Liver (tissue), 9 donors: Measurements from ENCODE around the gene NOS1AP. TPM values are rescaled to one million over a fixed set of nuclear protein-coding genes. Genes with fewer than 3 reads are reported as not detected.

Experiments used
- DNase-seq: peaks from one replicate; pipeline ENCODE4 v3.0.0-alpha.2; 2017; ENCODE audit warnings: low spot score
- H3K27ac ChIP-seq, 2 donors: one replicate each; pipeline ENCODE4 v1.7.0; 2013; ENCODE audit warnings: inconsistent platforms in 2 of 2, low read length in 2 of 2, control low read depth in 1 of 2, low read depth in 1 of 2, mild to moderate bottlenecking in 1 of 2
- H3K27me3 ChIP-seq, 4 donors: one replicate each; pipeline versions ENCODE4 v1.6.1 to v1.7.0; 2013; ENCODE audit warnings: low read length in 3 of 4, inconsistent platforms in 1 of 4, mild to moderate bottlenecking in 1 of 4, moderate library complexity in 1 of 4; ENCODE audit not compliant: control insufficient read depth in 4 of 4, insufficient read depth in 4 of 4
- H3K36me3 ChIP-seq, 4 donors: one replicate each; pipeline versions ENCODE4 v1.6.1 to v1.7.0; 2013; ENCODE audit warnings: low read length in 3 of 4, mild to moderate bottlenecking in 3 of 4, low read depth in 1 of 4, moderate library complexity in 1 of 4; ENCODE audit not compliant: control insufficient read depth in 4 of 4, insufficient read depth in 3 of 4
- H3K4me1 ChIP-seq, 4 donors: one replicate each; pipeline versions ENCODE4 v1.6.1 to v1.7.0; 2013; ENCODE audit warnings: low read length in 3 of 4, mild to moderate bottlenecking in 3 of 4, moderate library complexity in 1 of 4; ENCODE audit not compliant: control insufficient read depth in 4 of 4, insufficient read depth in 4 of 4
- H3K4me3 ChIP-seq, 3 donors: one replicate each; pipeline versions ENCODE4 v1.6.1 to v1.7.0; 2013; ENCODE audit warnings: low read length in 3 of 3, control low read depth in 1 of 3, low read depth in 1 of 3, mild to moderate bottlenecking in 1 of 3
- H3K9ac ChIP-seq, 2 donors: one replicate each; pipeline ENCODE4 v1.7.0; 2013; ENCODE audit warnings: low read length in 2 of 2, mild to moderate bottlenecking in 2 of 2, moderate library complexity in 2 of 2, control low read depth in 1 of 2, low read depth in 1 of 2
- H3K9me3 ChIP-seq, 4 donors: one replicate each; pipeline versions ENCODE4 v1.6.1 to v1.7.0; 2013; ENCODE audit warnings: low read length in 3 of 4; ENCODE audit not compliant: control insufficient read depth in 4 of 4
- ATF3 ChIP-seq: IDR thresholded peaks from 2 replicates; pipeline ENCODE4 v1.6.1; 2016; ENCODE audit warnings: antibody characterized with exemption
- EGR1 ChIP-seq, 2 donors: IDR thresholded peaks; 2 replicates each; pipeline ENCODE4 v1.6.1; 2016 to 2018; ENCODE audit warnings: antibody characterized with exemption in 2 of 2, low read depth in 2 of 2
- FOXA2 ChIP-seq: IDR thresholded peaks from 2 replicates; pipeline ENCODE4 v1.6.1; 2016; ENCODE audit warnings: antibody characterized with exemption
- GABPA ChIP-seq, 2 donors: IDR thresholded peaks in 1 of 2; conservative IDR thresholded peaks in 1 of 2; 2 replicates each; pipeline ENCODE4 v1.6.1; 2016; ENCODE audit warnings: antibody characterized with exemption in 2 of 2, mild to moderate bottlenecking in 1 of 2, moderate library complexity in 1 of 2
- HNF4A ChIP-seq, 2 donors: conservative IDR thresholded peaks; 2 replicates each; pipeline ENCODE4 v1.6.1; 2016; ENCODE audit warnings: antibody characterized with exemption in 2 of 2, mild to moderate bottlenecking in 2 of 2
- JUND ChIP-seq, 2 donors: IDR thresholded peaks; 2 replicates each; pipeline ENCODE4 v1.6.1; 2016; ENCODE audit warnings: antibody characterized with exemption in 2 of 2
- NR2F2 ChIP-seq: IDR thresholded peaks from 2 replicates; pipeline ENCODE4 v1.6.1; 2016; ENCODE audit warnings: antibody characterized with exemption
- RAD21 ChIP-seq, 2 donors: IDR thresholded peaks; 2 replicates each; pipeline ENCODE4 v1.6.1; 2016; ENCODE audit warnings: antibody characterized with exemption in 2 of 2, mild to moderate bottlenecking in 2 of 2
- REST ChIP-seq: IDR thresholded peaks from 2 replicates; pipeline ENCODE4 v1.6.1; 2016; ENCODE audit warnings: antibody characterized with exemption, mild to moderate bottlenecking
- RXRA ChIP-seq, 2 donors: IDR thresholded peaks; 2 replicates each; pipeline ENCODE4 v1.6.1; 2017 to 2018; ENCODE audit warnings: antibody characterized with exemption in 2 of 2, mild to moderate bottlenecking in 1 of 2
- SP1 ChIP-seq: IDR thresholded peaks from 2 replicates; pipeline ENCODE4 v1.6.1; 2018; ENCODE audit warnings: antibody characterized with exemption, mild to moderate bottlenecking
- TAF1 ChIP-seq: conservative IDR thresholded peaks from 2 replicates; pipeline ENCODE4 v1.6.1; 2016; ENCODE audit warnings: antibody characterized with exemption, mild to moderate bottlenecking
- WGBS: extraction: QIAGEN DNeasy Blood & Tissue Kit; methylation state at CpG from one replicate; pipeline ENCODE4 v1.1.7; 2013; 5-methylcytosine and 5-hydroxymethylcytosine counted together
- polyA plus RNA-seq, 2 donors: library from polyadenylated mRNA; stranded (reverse) in 1 of 2; unstranded in 1 of 2; fragments of 200-250 nt in 1 of 2; fragments of >200 nt in 1 of 2; fragmentation: Nextera tagmentation in 1 of 2; extraction: Ambion mirVana in 1 of 2; gene quantifications; one replicate each; pipeline versions ENCODE4 v1.2.1 to v1.2.3, GENCODE V29; 2013 to 2015
- total RNA-seq, 2 donors: library from RNA; depleted of rRNA; stranded (reverse); fragments of >200 nt; gene quantifications; one replicate each; pipeline ENCODE4 v1.2.3, GENCODE V29; 2014
- TF ChIP-seq, protein P1 (sequence below): IDR thresholded peaks from 2 replicates; pipeline ENCODE4 v1.6.1; 2016; ENCODE audit warnings: antibody characterized with exemption
- TF ChIP-seq, protein P2 (sequence below): IDR thresholded peaks from 2 replicates; pipeline ENCODE4 v1.6.1; 2016; ENCODE audit warnings: antibody characterized with exemption
- donor health status: healthy.
- donor health status: healthy.
- donor health status: healthy.
- donor health status: healthy.
- donor health status: healthy.

Gene NOS1AP
- total and polyA plus RNA-seq, 4 donors: 1.4 to 13.0 (median 4.5) TPM

GRCh38 chr1:162222730-162223129, 153.2 kb downstream of the NOS1AP start:
- H3K9ac ChIP-seq: no peak overlapping the region
- 90% methylated on average over 2 of the region's 2 CpGs for WGBS
- no peaks in the 10 kb centered on the region for H3K9me3 ChIP-seq
- H3K36me3 ChIP-seq: no peaks in the 10 kb centered on the region
- H3K27me3 ChIP-seq: no peaks in the 10 kb centered on the region
- TF ChIP-seq ATF3 (no peak), JUND (IDR thresholded peaks at IDR 0.05) (no peak)
- H3K4me3 ChIP-seq: no peak overlapping the region
- DNase-seq: no peak
- peaks cover 0 to 14% (median under 1%) of the 10 kb centered on the region in 4 donors for H3K4me1 ChIP-seq
- H3K27ac ChIP-seq: no peak overlapping the region

DNA sequence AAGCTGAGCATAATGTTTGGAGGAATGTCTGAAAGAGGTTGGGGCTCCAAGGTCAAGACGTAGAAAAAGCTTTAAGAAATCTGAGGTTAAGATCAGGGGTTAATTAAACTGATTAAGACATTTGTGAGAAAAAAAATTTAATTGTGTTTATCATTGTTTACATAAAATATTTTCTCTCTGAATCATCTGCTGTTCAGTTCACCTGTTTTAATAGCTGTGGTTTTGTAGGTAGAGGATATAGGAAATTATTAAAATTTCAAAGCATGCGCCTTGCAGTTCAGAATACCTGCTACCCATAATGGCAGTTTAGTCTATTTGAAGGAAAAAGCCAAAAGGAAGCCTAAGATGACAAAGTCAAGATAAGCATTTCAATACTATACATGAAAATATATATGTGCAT, 154.0 kb downstream of the NOS1AP start:
- H3K9me3 ChIP-seq: no peaks in the 10 kb centered on the region

GRCh38 chr1:162224267-162224666, 154.8 kb downstream of the NOS1AP start:
- Histone ChIP-seq H3K4me1 (peaks cover 0 to 9% (median under 1%) of the 10 kb centered on the region in 4 donors), H3K9me3 (no peaks in the 10 kb centered on the region), H3K27ac (no peak overlapping the region), H3K9ac (no peak overlapping the region), H3K4me3 (no peak overlapping the region), H3K27me3 (no peaks in the 10 kb centered on the region), H3K36me3 (no peaks in the 10 kb centered on the region)
- TF ChIP-seq JUND (IDR thresholded peaks at IDR 0.05): no peak
- no peak for TF ChIP-seq SP1
- no peak for DNase-seq

More for the DNA sequence above, 154.0 kb downstream of the NOS1AP start:
- Histone ChIP-seq H3K27ac (no peak overlapping the region), H3K4me3 (no peak overlapping the region), H3K27me3 (no peaks in the 10 kb centered on the region), H3K4me1 (peaks cover 0 to 12% (median under 1%) of the 10 kb centered on the region in 4 donors), H3K9ac (no peak overlapping the region), H3K36me3 (no peaks in the 10 kb centered on the region)
- DNase-seq: no peak
- 92% methylated on average over 2 of the region's 2 CpGs for WGBS
- TF ChIP-seq TAF1 (no peak), REST (no peak)

- no peak overlapping the region for H3K27ac ChIP-seq
- 45% methylated on average over 5 of the region's 5 CpGs for WGBS
- no peak for TF ChIP-seq RAD21 (IDR thresholded peaks at IDR 0.05)
- TF ChIP-seq JUND (IDR thresholded peaks at IDR 0.05): no peak
- TF ChIP-seq ATF3: no peak
- TF ChIP-seq EGR1 (IDR thresholded peaks at IDR 0.05; ENCODE audit: low read depth in 2 of 2): no peak
- no peak for TF ChIP-seq NR2F2
- no peak for TF ChIP-seq FOXA2
- no peak for TF ChIP-seq HNF4A (conservative IDR thresholded peaks at IDR 0.05)
- TF ChIP-seq, protein P1, sequence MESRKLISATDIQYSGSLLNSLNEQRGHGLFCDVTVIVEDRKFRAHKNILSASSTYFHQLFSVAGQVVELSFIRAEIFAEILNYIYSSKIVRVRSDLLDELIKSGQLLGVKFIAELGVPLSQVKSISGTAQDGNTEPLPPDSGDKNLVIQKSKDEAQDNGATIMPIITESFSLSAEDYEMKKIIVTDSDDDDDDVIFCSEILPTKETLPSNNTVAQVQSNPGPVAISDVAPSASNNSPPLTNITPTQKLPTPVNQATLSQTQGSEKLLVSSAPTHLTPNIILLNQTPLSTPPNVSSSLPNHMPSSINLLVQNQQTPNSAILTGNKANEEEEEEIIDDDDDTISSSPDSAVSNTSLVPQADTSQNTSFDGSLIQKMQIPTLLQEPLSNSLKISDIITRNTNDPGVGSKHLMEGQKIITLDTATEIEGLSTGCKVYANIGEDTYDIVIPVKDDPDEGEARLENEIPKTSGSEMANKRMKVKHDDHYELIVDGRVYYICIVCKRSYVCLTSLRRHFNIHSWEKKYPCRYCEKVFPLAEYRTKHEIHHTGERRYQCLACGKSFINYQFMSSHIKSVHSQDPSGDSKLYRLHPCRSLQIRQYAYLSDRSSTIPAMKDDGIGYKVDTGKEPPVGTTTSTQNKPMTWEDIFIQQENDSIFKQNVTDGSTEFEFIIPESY: no peak
- no peak for TF ChIP-seq SP1
- TF ChIP-seq, protein P2, sequence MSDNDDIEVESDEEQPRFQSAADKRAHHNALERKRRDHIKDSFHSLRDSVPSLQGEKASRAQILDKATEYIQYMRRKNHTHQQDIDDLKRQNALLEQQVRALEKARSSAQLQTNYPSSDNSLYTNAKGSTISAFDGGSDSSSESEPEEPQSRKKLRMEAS: no peak
- TF ChIP-seq TAF1: no peak
- no peak for TF ChIP-seq RXRA (IDR thresholded peaks at IDR 0.05)
- TF ChIP-seq GABPA (IDR thresholded peaks at IDR 0.05 in 1 of 2, conservative IDR thresholded peaks at IDR 0.05 in 1 of 2): no peak
- peaks cover 10 to 42% (median 38%) of the 10 kb centered on the region in 4 donors for H3K4me1 ChIP-seq
- no peaks in the 10 kb centered on the region for H3K27me3 ChIP-seq
- no peaks in the 10 kb centered on the region for H3K36me3 ChIP-seq
- no peaks in the 10 kb centered on the region for H3K9me3 ChIP-seq
- no peak overlapping the region for H3K9ac ChIP-seq
- no peak overlapping the region for H3K4me3 ChIP-seq
- no peak for DNase-seq
Observed at GRCh38 chr1:162228586-162228985, 159.1 kb downstream of the NOS1AP start.
